HepG2 (cell line): ENCODE results near the gene SND1. TPM values are rescaled to one million over a fixed set of nuclear protein-coding genes. Genes with fewer than 3 reads are reported as not detected.

Experiments used
- ATAC-seq: fragments of 200-7000 bp; cut with Tn5 transposase; 3 replicates; pipeline ENCODE4 v1.9.1; 2020; ENCODE audit warnings: mild to moderate bottlenecking, moderate library complexity
- BruUV-seq: library from RNA; stranded (reverse); fragments of 400-500 nt; replicated peaks from 2 replicates; lab custom pipeline; 2021; lab: Mats Ljungman, UMichigan
- CTCF ChIA-PET: fragments of 300-600 bp; formaldehyde crosslinking; extraction: SDS; loops from one replicate; lab custom pipeline; 2021; ENCODE audit warnings: low total read pairs, inconsistent platforms, low intra/inter-chr PET ratio; lab: Yijun Ruan, JAX
- POLR2A ChIA-PET: fragments of 350-600 bp; sonication (Branson Sonifier 250); formaldehyde crosslinking; loops from one replicate; lab custom pipeline; 2020; ENCODE audit warnings: antibody characterized with exemption, inconsistent platforms; lab: Yijun Ruan, JAX
- DNase-seq: peaks from one replicate; pipeline ENCODE4 v3.0.0-alpha.2; 2015; ENCODE audit warnings: low spot score
- FAIRE-seq: peaks from 3 replicates; lab custom pipeline; 2011; peaks lifted over from hg19 to GRCh38; lab: Jason Lieb, UNC
- H2AFZ ChIP-seq: one replicate; pipeline ENCODE4 v1.6.1; 2011; ENCODE audit warnings: low read length, inconsistent platforms
- H3K27ac ChIP-seq: fragments of 300-600 bp; 3 replicates; pipeline ENCODE4 v1.8.0; 2011; ENCODE audit warnings: mixed run types, mild to moderate bottlenecking, mixed read lengths, low read length, inconsistent platforms; ENCODE audit not compliant: insufficient read depth; ENCODE audit errors: extremely low read length
- H3K27me3 ChIP-seq, 2 experiments: fragments of 200-600 bp in 1 of 2; 2 replicates in 1 of 2; 3 replicates in 1 of 2; pipeline versions ENCODE4 v1.6.0 to v1.8.0; 2011; ENCODE audit warnings: low read length in 2 of 2, mild to moderate bottlenecking in 2 of 2, moderate library complexity in 2 of 2, inconsistent platforms in 1 of 2; ENCODE audit not compliant: insufficient read depth in 2 of 2, control insufficient read depth in 1 of 2
- H3K36me3 ChIP-seq, 2 experiments: fragments of 200-600 bp in 1 of 2; replicated peaks in 1 of 2; 2 replicates in 1 of 2; 3 replicates in 1 of 2; pipeline versions ENCODE4 v1.5.1 to v1.8.0; 2011; ENCODE audit warnings: low read length in 2 of 2, inconsistent platforms in 1 of 2; ENCODE audit not compliant: insufficient read depth in 2 of 2, control insufficient read depth in 1 of 2
- H3K4me1 ChIP-seq: 2 replicates; pipeline ENCODE4 v1.5.1; 2012; ENCODE audit warnings: low read length, inconsistent platforms; ENCODE audit not compliant: insufficient read depth
- H3K4me2 ChIP-seq: 2 replicates; pipeline ENCODE4 v1.6.0; 2011; ENCODE audit warnings: low read depth, low read length, inconsistent platforms
- H3K4me3 ChIP-seq, 3 experiments: fragments of 200-600 bp in 1 of 3; sonication (generic), shearing (Covaris generic) in 1 of 3; replicated peaks in 1 of 3; 2 replicates each; pipeline ENCODE4 v1.5.1; 2011 to 2016; ENCODE audit warnings: low read length in 3 of 3, inconsistent platforms in 2 of 3, low read depth in 2 of 3, mild to moderate bottlenecking in 2 of 3, control low read depth in 1 of 3, mixed read lengths in 1 of 3; ENCODE audit not compliant: insufficient read depth in 1 of 3
- H3K79me2 ChIP-seq: one replicate; pipeline ENCODE4 v1.6.1; 2011; ENCODE audit warnings: low read length, inconsistent platforms; ENCODE audit not compliant: insufficient read depth
- H3K9ac ChIP-seq: 2 replicates; pipeline ENCODE4 v1.6.0; 2011; ENCODE audit warnings: mild to moderate bottlenecking, low read depth, low read length, inconsistent platforms; ENCODE audit not compliant: insufficient read depth
- H3K9me3 ChIP-seq: 2 replicates; pipeline ENCODE4 v1.5.1; 2012; ENCODE audit warnings: mild to moderate bottlenecking, low read length
- H4K20me1 ChIP-seq: 2 replicates; pipeline ENCODE4 v1.6.0; 2011; ENCODE audit warnings: inconsistent platforms, mild to moderate bottlenecking, low read length, moderate library complexity; ENCODE audit not compliant: insufficient read depth
- CTCF ChIP-seq: sonication (generic); formaldehyde crosslinking; IDR thresholded peaks from 2 replicates; pipeline ENCODE4 v1.5.0; 2020; ENCODE audit warnings: mild to moderate bottlenecking, missing genetic modification reagents, moderate library complexity
- KLF16 ChIP-seq, 2 experiments: sonication (generic) in 1 of 2; formaldehyde crosslinking in 1 of 2; IDR thresholded peaks; 2 replicates each; pipeline versions ENCODE4 v1.6.1 to v1.8.0; 2016 to 2023; ENCODE audit warnings: missing genetic modification reagents in 2 of 2, missing compliant biosample characterization in 1 of 2
- MEIS1 ChIP-seq: sonication (generic); formaldehyde crosslinking; IDR thresholded peaks from 2 replicates; pipeline ENCODE4 v1.9.0; 2021; ENCODE audit warnings: mild to moderate bottlenecking, missing genetic modification reagents, moderate library complexity, borderline replicate concordance
- STAG1 ChIP-seq: sonication (generic); formaldehyde crosslinking; IDR thresholded peaks from 2 replicates; pipeline ENCODE4 v1.4.0; 2020; ENCODE audit warnings: missing genetic modification reagents
- TFDP2 ChIP-seq: sonication (generic); formaldehyde crosslinking; IDR thresholded peaks from 2 replicates; pipeline ENCODE4 v1.4.0; 2020; ENCODE audit warnings: missing genetic modification reagents
- ZBED4 ChIP-seq: sonication (generic); formaldehyde crosslinking; IDR thresholded peaks from 2 replicates; pipeline ENCODE4 v1.4.0; 2020; ENCODE audit warnings: missing genetic modification reagents, borderline replicate concordance
- ZFP37 ChIP-seq: sonication (generic); formaldehyde crosslinking; IDR thresholded peaks from 2 replicates; pipeline ENCODE4 v1.4.0; 2020; ENCODE audit warnings: missing genetic modification reagents, borderline replicate concordance
- ZNF253 ChIP-seq: sonication (generic); formaldehyde crosslinking; IDR thresholded peaks from 2 replicates; pipeline ENCODE4 v1.8.0; 2022; ENCODE audit warnings: mild to moderate bottlenecking, missing genetic modification reagents, borderline replicate concordance
- WGBS: methylation state at CpG from one replicate; pipeline ENCODE4 v1.1.6; 2017; ENCODE audit warnings: low lambda C conversion rate; 5-methylcytosine and 5-hydroxymethylcytosine counted together
- in situ Hi-C: cut with HindIII; loops from 2 replicates; pipeline ENCODE4 v1.10.0; 2017; ENCODE audit warnings: low pct_unique_long_range_greater_than_20kb; ENCODE audit not compliant: extremely low pct_ligation_motif_present
- intact Hi-C: fragments of 100-400 bp; cut with micrococcal nuclease; formaldehyde crosslinking; loops from one replicate; pipeline ENCODE4 v1.10.0; 2022; ENCODE audit not compliant: unreplicated experiment
- polyA plus RNA-seq, 8 experiments: library from polyadenylated mRNA; depleted of rRNA in 3 of 8; stranded (reverse) in 7 of 8; unstranded in 1 of 8; fragments of >200 nt; fragmentation: Illumina TruSeq in 4 of 8; extraction: Trizol in 4 of 8; gene quantifications; 2 replicates each; pipeline versions ENCODE4 v1.2.1 to v1.2.3, GENCODE V29; 2011 to 2016; ENCODE audit warnings: low read depth in 4 of 8, missing spikeins in 1 of 8, mixed read lengths in 1 of 8; ENCODE audit not compliant: insufficient read depth in 1 of 8
- total RNA-seq, 5 experiments: library from RNA; depleted of rRNA; stranded (reverse); fragments of >200 nt; fragmentation: Illumina TruSeq; extraction: Trizol; gene quantifications; 2 replicates each; pipeline ENCODE4 v1.2.3, GENCODE V29; 2016; ENCODE audit warnings: low read depth in 1 of 5

The SND1 gene
- total and polyA plus RNA-seq, 2 of the 13 experiments (the other 11 are each of a cell fraction or from before 2014, with no cell fraction given), result 110 to 182 TPM

GRCh38 chr7:127628445-127628844 lies 23.5 kb upstream of the SND1 start:
- CTCF ChIA-PET, result interaction anchor here (1.9 to 2.1 kb wide), 2 partner anchors 39 to 124 kb away, joined by 7 to 8 read pairs; partner anchors contain the start of gene ARF5
- Histone ChIP-seq H3K27ac (no peak overlapping the region), H3K79me2 (no peaks in the 10 kb centered on the region), H3K9ac (no peak overlapping the region), H3K27me3 (no peaks in the 10 kb centered on the region; a peak in 1 of 5 replicates), H3K4me1 (no peaks in the 10 kb centered on the region), H2AFZ (no peak overlapping the region), H4K20me1 (0 out of 2 replicates have a peak, but pooled peaks cover 2% of the 10 kb centered on the region), H3K4me2 (no peak overlapping the region), H3K9me3 (no peaks in the 10 kb centered on the region), H3K4me3 (no peak overlapping the region), H3K36me3 (no peaks in the 10 kb centered on the region)
- DNase-seq (no peak), FAIRE-seq (no peak), ATAC-seq (peak; percentile 75)
- POLR2A ChIA-PET, result interaction anchor here (1.0 kb wide), 1 partner anchor 46 kb away, joined by 3 read pairs; no protein-coding TSS in a partner anchor
- intact Hi-C loops (loop anchor here (2.0 kb wide), 2 partner anchors 40 to 280 kb away; partner anchors contain the start of gene ARF5), in situ Hi-C loops (no loop called here)
- no peak for TF ChIP-seq ZFP37
- TF ChIP-seq ZBED4, result no peak
- TF ChIP-seq STAG1 (CRISPR knock-in tag), result peak; percentile 5; the same call in 1 of the 2 replicates
- peak; percentile 35 for TF ChIP-seq CTCF
- no peak for TF ChIP-seq KLF16 (CRISPR knock-in tag; IDR thresholded peaks at IDR 0.05)
- TF ChIP-seq MEIS1, result no peak
- TF ChIP-seq TFDP2, result no peak
- no peak for TF ChIP-seq ZNF253 (CRISPR knock-in tag)
- 25% methylated on average over 3 of the region's 3 CpGs for WGBS
- BruUV-seq, result no TSS peak
